HepG2 (cell line): Measurements from ENCODE around the gene PAPPA. TPM values are rescaled to one million over a fixed set of nuclear protein-coding genes. Genes with fewer than 3 reads are reported as not detected.

Experiments used
- ATAC-seq: fragments of 200-7000 bp; cut with Tn5 transposase; 3 replicates; pipeline ENCODE4 v1.9.1; 2020; ENCODE audit warnings: mild to moderate bottlenecking, moderate library complexity
- BruUV-seq: library from RNA; stranded (reverse); fragments of 400-500 nt; replicated peaks from 2 replicates; lab custom pipeline; 2021; lab: Mats Ljungman, UMichigan
- CTCF ChIA-PET: fragments of 300-600 bp; formaldehyde crosslinking; extraction: SDS; loops from one replicate; lab custom pipeline; 2021; ENCODE audit warnings: low total read pairs, inconsistent platforms, low intra/inter-chr PET ratio; lab: Yijun Ruan, JAX
- POLR2A ChIA-PET: fragments of 350-600 bp; sonication (Branson Sonifier 250); formaldehyde crosslinking; loops from one replicate; lab custom pipeline; 2020; ENCODE audit warnings: antibody characterized with exemption, inconsistent platforms; lab: Yijun Ruan, JAX
- DNase-seq: peaks from one replicate; pipeline ENCODE4 v3.0.0-alpha.2; 2015; ENCODE audit warnings: low spot score
- FAIRE-seq: peaks from 3 replicates; lab custom pipeline; 2011; peaks lifted over from hg19 to GRCh38; lab: Jason Lieb, UNC
- H2AFZ ChIP-seq: one replicate; pipeline ENCODE4 v1.6.1; 2011; ENCODE audit warnings: low read length, inconsistent platforms
- H3K27ac ChIP-seq: fragments of 300-600 bp; 3 replicates; pipeline ENCODE4 v1.8.0; 2011; ENCODE audit warnings: mixed run types, mild to moderate bottlenecking, mixed read lengths, low read length, inconsistent platforms; ENCODE audit not compliant: insufficient read depth; ENCODE audit errors: extremely low read length
- H3K27me3 ChIP-seq, 2 experiments: fragments of 200-600 bp in 1 of 2; 2 replicates in 1 of 2; 3 replicates in 1 of 2; pipeline versions ENCODE4 v1.6.0 to v1.8.0; 2011; ENCODE audit warnings: low read length in 2 of 2, mild to moderate bottlenecking in 2 of 2, moderate library complexity in 2 of 2, inconsistent platforms in 1 of 2; ENCODE audit not compliant: insufficient read depth in 2 of 2, control insufficient read depth in 1 of 2
- H3K36me3 ChIP-seq, 2 experiments: fragments of 200-600 bp in 1 of 2; replicated peaks in 1 of 2; 2 replicates in 1 of 2; 3 replicates in 1 of 2; pipeline versions ENCODE4 v1.5.1 to v1.8.0; 2011; ENCODE audit warnings: low read length in 2 of 2, inconsistent platforms in 1 of 2; ENCODE audit not compliant: insufficient read depth in 2 of 2, control insufficient read depth in 1 of 2
- H3K4me1 ChIP-seq: 2 replicates; pipeline ENCODE4 v1.5.1; 2012; ENCODE audit warnings: low read length, inconsistent platforms; ENCODE audit not compliant: insufficient read depth
- H3K4me2 ChIP-seq: 2 replicates; pipeline ENCODE4 v1.6.0; 2011; ENCODE audit warnings: low read depth, low read length, inconsistent platforms
- H3K4me3 ChIP-seq, 3 experiments: fragments of 200-600 bp in 1 of 3; sonication (generic), shearing (Covaris generic) in 1 of 3; replicated peaks in 1 of 3; 2 replicates each; pipeline ENCODE4 v1.5.1; 2011 to 2016; ENCODE audit warnings: low read length in 3 of 3, inconsistent platforms in 2 of 3, low read depth in 2 of 3, mild to moderate bottlenecking in 2 of 3, control low read depth in 1 of 3, mixed read lengths in 1 of 3; ENCODE audit not compliant: insufficient read depth in 1 of 3
- H3K79me2 ChIP-seq: one replicate; pipeline ENCODE4 v1.6.1; 2011; ENCODE audit warnings: low read length, inconsistent platforms; ENCODE audit not compliant: insufficient read depth
- H3K9ac ChIP-seq: 2 replicates; pipeline ENCODE4 v1.6.0; 2011; ENCODE audit warnings: mild to moderate bottlenecking, low read depth, low read length, inconsistent platforms; ENCODE audit not compliant: insufficient read depth
- H3K9me3 ChIP-seq: 2 replicates; pipeline ENCODE4 v1.5.1; 2012; ENCODE audit warnings: mild to moderate bottlenecking, low read length
- H4K20me1 ChIP-seq: 2 replicates; pipeline ENCODE4 v1.6.0; 2011; ENCODE audit warnings: inconsistent platforms, mild to moderate bottlenecking, low read length, moderate library complexity; ENCODE audit not compliant: insufficient read depth
- AGO2 ChIP-seq: fragments of 200-400 bp; formaldehyde crosslinking; optimal IDR thresholded peaks from 2 replicates; pipeline ENCODE3; 2017; ENCODE audit warnings: mild to moderate bottlenecking, low read depth, low read length, moderate library complexity
- CHCHD3 ChIP-seq: sonication (generic); formaldehyde crosslinking; IDR thresholded peaks from 2 replicates; pipeline ENCODE4 v1.8.0; 2022; ENCODE audit warnings: mild to moderate bottlenecking, missing genetic modification reagents, moderate library complexity
- ETV5 ChIP-seq: IDR thresholded peaks from 2 replicates; pipeline ENCODE4 v1.6.1; 2018; ENCODE audit warnings: missing biosample characterization, missing genetic modification reagents, inconsistent platforms, borderline replicate concordance
- REST ChIP-seq, 2 experiments: IDR thresholded peaks; 2 replicates each; pipeline ENCODE4 v1.6.1; 2011 to 2012; ENCODE audit warnings: low read length in 2 of 2, borderline replicate concordance in 1 of 2, low read depth in 1 of 2, mild to moderate bottlenecking in 1 of 2, moderate library complexity in 1 of 2
- SPEN ChIP-seq: sonication (generic); formaldehyde crosslinking; IDR thresholded peaks from 2 replicates; pipeline ENCODE4 v1.5.1; 2020; ENCODE audit warnings: low read depth, mild to moderate bottlenecking, missing genetic modification reagents
- ZNF282 ChIP-seq: fragments of 450-650 bp; IDR thresholded peaks from 2 replicates; pipeline ENCODE4 v1.6.1; 2018; ENCODE audit not compliant: partially characterized antibody
- ZNF724P ChIP-seq: sonication (generic); formaldehyde crosslinking; IDR thresholded peaks from 2 replicates; pipeline ENCODE4 v1.8.0; 2022; ENCODE audit warnings: missing genetic modification reagents, borderline replicate concordance
- ZSCAN21 ChIP-seq: sonication (generic); formaldehyde crosslinking; IDR thresholded peaks from 2 replicates; pipeline ENCODE4 v1.8.0; 2022; ENCODE audit warnings: mild to moderate bottlenecking, missing genetic modification reagents, moderate library complexity, borderline replicate concordance
- WGBS: methylation state at CpG from one replicate; pipeline ENCODE4 v1.1.6; 2017; ENCODE audit warnings: low lambda C conversion rate; 5-methylcytosine and 5-hydroxymethylcytosine counted together
- in situ Hi-C: cut with HindIII; loops from 2 replicates; pipeline ENCODE4 v1.10.0; 2017; ENCODE audit warnings: low pct_unique_long_range_greater_than_20kb; ENCODE audit not compliant: extremely low pct_ligation_motif_present
- intact Hi-C: fragments of 100-400 bp; cut with micrococcal nuclease; formaldehyde crosslinking; loops from one replicate; pipeline ENCODE4 v1.10.0; 2022; ENCODE audit not compliant: unreplicated experiment
- polyA plus RNA-seq, 8 experiments: library from polyadenylated mRNA; depleted of rRNA in 3 of 8; stranded (reverse) in 7 of 8; unstranded in 1 of 8; fragments of >200 nt; fragmentation: Illumina TruSeq in 4 of 8; extraction: Trizol in 4 of 8; gene quantifications; 2 replicates each; pipeline versions ENCODE4 v1.2.1 to v1.2.3, GENCODE V29; 2011 to 2016; ENCODE audit warnings: low read depth in 4 of 8, missing spikeins in 1 of 8, mixed read lengths in 1 of 8; ENCODE audit not compliant: insufficient read depth in 1 of 8
- total RNA-seq, 5 experiments: library from RNA; depleted of rRNA; stranded (reverse); fragments of >200 nt; fragmentation: Illumina TruSeq; extraction: Trizol; gene quantifications; 2 replicates each; pipeline ENCODE4 v1.2.3, GENCODE V29; 2016; ENCODE audit warnings: low read depth in 1 of 5
- TF ChIP-seq, protein P1 (sequence below): sonication (generic); formaldehyde crosslinking; IDR thresholded peaks from 2 replicates; pipeline ENCODE4 v1.4.0; 2020; ENCODE audit warnings: missing genetic modification reagents
- TF ChIP-seq, protein P2 (sequence below): sonication (generic); formaldehyde crosslinking; IDR thresholded peaks from 2 replicates; pipeline ENCODE4 v1.8.0; 2022; ENCODE audit warnings: missing genetic modification reagents, low read depth, mild to moderate bottlenecking, borderline replicate concordance

The PAPPA gene
- total and polyA plus RNA-seq, 2 of the 13 experiments (the other 11 are each of a cell fraction or from before 2014, with no cell fraction given): 0.09 to 0.11 TPM

- no peak overlapping the region for H3K27ac ChIP-seq
- H3K4me3 ChIP-seq: no peak overlapping the region
- H3K79me2 ChIP-seq: no peaks in the 10 kb centered on the region
- ATAC-seq (no peak), FAIRE-seq (no peak), DNase-seq (no peak)
- no peaks in the 10 kb centered on the region for H3K27me3 ChIP-seq
- no peaks in the 10 kb centered on the region for H4K20me1 ChIP-seq
- BruUV-seq: no TSS peak
- no peak overlapping the region for H2AFZ ChIP-seq
- no peak overlapping the region for H3K4me2 ChIP-seq
- intact Hi-C loops (no loop called here), in situ Hi-C loops (no loop called here)
- H3K9me3 ChIP-seq: no peaks in the 10 kb centered on the region
- H3K9ac ChIP-seq: no peak overlapping the region
- no peaks in the 10 kb centered on the region for H3K36me3 ChIP-seq
- ChIA-PET CTCF (no interaction called here), POLR2A (interaction anchor here (0.6 kb wide), 1 partner anchor 94 kb away, joined by 3 read pairs; no protein-coding TSS in a partner anchor)
- 85% methylated on average over 3 of the region's 3 CpGs for WGBS
- peaks cover 9% of the 10 kb centered on the region; the same call in 1 of the 2 replicates for H3K4me1 ChIP-seq
- no peak for TF ChIP-seq CHCHD3
- TF ChIP-seq, protein P1, sequence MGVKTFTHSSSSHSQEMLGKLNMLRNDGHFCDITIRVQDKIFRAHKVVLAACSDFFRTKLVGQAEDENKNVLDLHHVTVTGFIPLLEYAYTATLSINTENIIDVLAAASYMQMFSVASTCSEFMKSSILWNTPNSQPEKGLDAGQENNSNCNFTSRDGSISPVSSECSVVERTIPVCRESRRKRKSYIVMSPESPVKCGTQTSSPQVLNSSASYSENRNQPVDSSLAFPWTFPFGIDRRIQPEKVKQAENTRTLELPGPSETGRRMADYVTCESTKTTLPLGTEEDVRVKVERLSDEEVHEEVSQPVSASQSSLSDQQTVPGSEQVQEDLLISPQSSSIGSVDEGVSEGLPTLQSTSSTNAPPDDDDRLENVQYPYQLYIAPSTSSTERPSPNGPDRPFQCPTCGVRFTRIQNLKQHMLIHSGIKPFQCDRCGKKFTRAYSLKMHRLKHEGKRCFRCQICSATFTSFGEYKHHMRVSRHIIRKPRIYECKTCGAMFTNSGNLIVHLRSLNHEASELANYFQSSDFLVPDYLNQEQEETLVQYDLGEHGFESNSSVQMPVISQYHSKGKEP (CRISPR knock-in tag): no peak
- no peak for TF ChIP-seq ZNF282
- TF ChIP-seq AGO2: no peak
These were observed 199.4 kb downstream of the PAPPA start for GRCh38 chr9:116352958-116353357.

DNA sequence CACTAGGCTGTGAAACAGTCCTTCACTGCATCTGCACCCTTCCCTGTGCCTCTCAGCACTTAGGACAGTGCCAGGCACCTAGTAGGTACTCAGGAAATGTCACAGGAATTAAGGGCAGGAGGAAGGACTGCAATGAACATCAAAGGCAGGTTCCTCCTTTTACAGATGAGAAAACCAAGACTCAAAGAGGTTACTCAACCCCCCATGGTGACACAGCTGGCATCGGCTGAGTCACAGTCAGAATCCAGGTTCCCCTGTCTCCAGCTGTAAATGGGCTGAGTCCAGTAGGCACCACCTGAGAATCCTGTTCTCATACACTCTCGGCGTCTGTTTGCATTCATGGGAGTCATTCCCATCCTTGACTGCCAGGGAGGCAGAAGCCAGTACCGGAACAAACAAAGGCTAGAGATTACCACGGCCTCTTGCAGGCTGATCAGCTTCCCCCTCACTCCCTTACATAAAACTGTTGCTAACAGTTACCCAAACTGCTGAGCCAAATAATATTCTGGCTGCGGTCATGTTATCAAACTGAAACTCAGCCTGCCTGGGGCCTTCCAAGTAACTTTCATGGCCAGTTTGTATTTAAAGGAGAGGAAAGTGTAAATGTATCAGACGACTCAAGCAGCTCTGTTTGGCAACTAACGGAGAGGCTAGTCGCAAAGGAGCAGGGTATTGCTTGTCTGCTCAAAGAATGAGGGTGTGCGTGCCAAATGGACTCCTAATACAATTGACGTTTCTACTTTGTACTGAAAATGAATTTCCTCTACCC is 201.7 kb downstream of the PAPPA start:
- ChIA-PET POLR2A (no interaction called here), CTCF (no interaction called here)
- DNase-seq (peak; percentile 46), ATAC-seq (peak; percentile 79), FAIRE-seq (no peak)
- Histone ChIP-seq H3K36me3 (no peaks in the 10 kb centered on the region), H3K9ac (no peak overlapping the region), H3K27ac (no peak overlapping the region), H3K4me1 (peaks cover 9% of the 10 kb centered on the region; the same call in 1 of the 2 replicates), H3K4me2 (no peak overlapping the region), H2AFZ (no peak overlapping the region), H3K27me3 (no peaks in the 10 kb centered on the region), H3K79me2 (no peaks in the 10 kb centered on the region), H3K4me3 (no peak overlapping the region), H3K9me3 (no peaks in the 10 kb centered on the region), H4K20me1 (no peaks in the 10 kb centered on the region)
- BruUV-seq: no TSS peak
- 57% methylated on average over 11 of the region's 11 CpGs for WGBS
- intact Hi-C loops: no loop called here
- in situ Hi-C loops: no loop called here
- TF ChIP-seq ZSCAN21 (no peak), SPEN (no peak), ZNF724P (CRISPR knock-in tag) (no peak), REST (IDR thresholded peaks at IDR 0.05; ENCODE audit: borderline replicate concordance in 1 of 2, low read depth in 1 of 2, low read length in 2 of 2) (peak in 1 of 2 experiments; percentile 70; a peak in 1 of 4 replicates), ETV5 (CRISPR knock-in tag) (peak; percentile 49; the same call in 1 of the 2 replicates)
- TF ChIP-seq, protein P2, sequence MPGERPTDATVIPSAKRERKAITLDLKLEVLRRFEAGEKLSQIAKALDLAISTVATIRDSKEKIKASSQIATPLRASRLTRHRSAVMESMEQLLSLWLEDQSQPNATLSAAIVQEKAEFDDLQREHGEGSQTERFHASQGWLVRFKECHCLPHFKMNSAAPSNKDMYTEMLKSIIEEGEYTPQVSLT (CRISPR knock-in tag): no peak
